ENCODE measurements around the gene COL6A2. TPM values are rescaled to one million over a fixed set of nuclear protein-coding genes. Genes with fewer than 3 reads are reported as not detected.
"Not testable (repeated sequence)": the region's sequence is repeated elsewhere in the genome, so short reads cannot be mapped to it uniquely, and the experiment has no call there.

The COL6A2 gene
- total and polyA plus RNA-seq, 4 donors: 335 to 3,611 (median 1,409) TPM

DNA sequence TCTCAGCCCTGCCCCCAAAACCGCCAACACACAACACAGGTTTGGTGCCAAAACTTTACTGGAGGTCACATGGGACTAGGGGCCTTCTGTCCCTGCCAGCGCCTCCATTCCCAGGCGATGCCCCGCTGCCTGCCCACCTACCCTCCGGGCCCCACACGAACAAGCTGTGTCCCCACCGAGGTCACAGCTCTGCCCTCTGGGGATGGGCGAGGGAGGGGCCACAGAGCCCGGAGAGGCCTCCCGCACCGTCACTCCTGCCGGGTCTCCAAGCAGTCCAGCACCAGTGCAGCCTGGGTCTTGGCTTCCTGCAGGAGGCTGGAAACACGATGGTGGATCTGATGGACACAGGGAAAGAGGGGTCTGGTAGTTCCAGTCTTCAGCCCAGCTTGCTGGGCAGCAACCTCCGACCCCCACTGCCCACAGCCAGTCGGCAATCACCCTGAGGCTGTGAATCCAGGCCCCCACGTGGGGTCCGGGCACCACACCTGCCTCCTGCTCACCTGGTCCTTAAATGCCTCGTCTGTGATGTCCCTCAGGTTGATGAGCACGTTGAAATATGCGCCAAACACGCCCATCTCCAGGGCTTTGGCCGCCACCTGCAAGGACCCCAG, 38.9 kb downstream of the COL6A2 start:
- H3K27ac ChIP-seq (ENCODE audit: low read depth in 1 of 2, low read length in 2 of 2): no peak overlapping the region
- H3K36me3 ChIP-seq (ENCODE audit: control insufficient read depth in 1 of 2, insufficient read depth in 2 of 2, low read length in 1 of 2): no peaks in the 10 kb centered on the region
- no peaks in the 10 kb centered on the region for H3K9me3 ChIP-seq (ENCODE audit: control insufficient read depth, low read length)
- intact Hi-C loops (cut with DNase I): no loop called here
- no peaks in the 10 kb centered on the region for H3K27me3 ChIP-seq (ENCODE audit: control insufficient read depth in 1 of 2, insufficient read depth in 2 of 2, low read length in 1 of 2)
- ATAC-seq (ENCODE audit: low FRiP score): no peak
- H3K4me3 ChIP-seq (ENCODE audit: low read length in 2 of 2): no peak overlapping the region
- no peak for DNase-seq
- no peaks in the 10 kb centered on the region for H3K4me1 ChIP-seq (ENCODE audit: control insufficient read depth in 1 of 2, insufficient read depth in 2 of 2, low read length in 2 of 2)
- WGBS, 2 donors: 65 to 81% methylated on average over 22 of the region's 22 CpGs

GRCh38 chr21:46137908-46138307, 40.0 kb downstream of the COL6A2 start:
- no peaks in the 10 kb centered on the region for H3K27me3 ChIP-seq (ENCODE audit: control insufficient read depth in 1 of 2, insufficient read depth in 2 of 2, low read length in 1 of 2)
- DNase-seq (no peak), ATAC-seq (ENCODE audit: low FRiP score) (no peak)
- H3K4me3 ChIP-seq (ENCODE audit: low read length in 2 of 2): no peak overlapping the region
- no peaks in the 10 kb centered on the region for H3K9me3 ChIP-seq (ENCODE audit: control insufficient read depth, low read length)
- intact Hi-C loops (cut with DNase I): no loop called here
- H3K4me1 ChIP-seq (ENCODE audit: control insufficient read depth in 1 of 2, insufficient read depth in 2 of 2, low read length in 2 of 2): no peaks in the 10 kb centered on the region
- H3K36me3 ChIP-seq (ENCODE audit: control insufficient read depth in 1 of 2, insufficient read depth in 2 of 2, low read length in 1 of 2): no peaks in the 10 kb centered on the region
- WGBS, 2 donors: 80 to 88% methylated on average over 7 of the region's 7 CpGs
- no peak overlapping the region for H3K27ac ChIP-seq (ENCODE audit: low read depth in 1 of 2, low read length in 2 of 2)

GRCh38 chr21:46138383-46138970, 40.6 kb downstream of the COL6A2 start:
- intact Hi-C loops (cut with DNase I): no loop called here
- Histone ChIP-seq H3K4me1 (ENCODE audit: control insufficient read depth in 1 of 2, insufficient read depth in 2 of 2, low read length in 2 of 2) (no peaks in the 10 kb centered on the region), H3K9me3 (ENCODE audit: control insufficient read depth, low read length) (no peaks in the 10 kb centered on the region), H3K4me3 (ENCODE audit: low read length in 2 of 2) (no peak overlapping the region), H3K27me3 (ENCODE audit: control insufficient read depth in 1 of 2, insufficient read depth in 2 of 2, low read length in 1 of 2) (no peaks in the 10 kb centered on the region), H3K27ac (ENCODE audit: low read depth in 1 of 2, low read length in 2 of 2) (no peak overlapping the region), H3K36me3 (ENCODE audit: control insufficient read depth in 1 of 2, insufficient read depth in 2 of 2, low read length in 1 of 2) (no peaks in the 10 kb centered on the region)
- 89 to 92% methylated on average over 28 of the region's 28 CpGs for WGBS, 2 donors
- no peak for DNase-seq
- ATAC-seq (ENCODE audit: low FRiP score): no peak

GRCh38 chr21:46139686-46140085, 41.8 kb downstream of the COL6A2 start:
- no peaks in the 10 kb centered on the region for H3K9me3 ChIP-seq (ENCODE audit: control insufficient read depth, low read length)
- intact Hi-C loops (cut with DNase I): no loop called here
- ATAC-seq (ENCODE audit: low FRiP score): no peak

GRCh38 chr21:46140352-46141003, 42.6 kb downstream of the COL6A2 start:
- H3K9me3 ChIP-seq (ENCODE audit: control insufficient read depth, low read length); H3K36me3 ChIP-seq (ENCODE audit: control insufficient read depth in 1 of 2, insufficient read depth in 2 of 2, low read length in 1 of 2); H3K27ac ChIP-seq (ENCODE audit: low read depth in 1 of 2, low read length in 2 of 2); intact Hi-C loops (cut with DNase I); H3K4me3 ChIP-seq (ENCODE audit: low read length in 2 of 2); ATAC-seq (ENCODE audit: low FRiP score); DNase-seq; H3K27me3 ChIP-seq (ENCODE audit: control insufficient read depth in 1 of 2, insufficient read depth in 2 of 2, low read length in 1 of 2); H3K4me1 ChIP-seq (ENCODE audit: control insufficient read depth in 1 of 2, insufficient read depth in 2 of 2, low read length in 2 of 2): not testable (repeated sequence)
- 52 to 58% methylated on average over 29 of the region's 29 CpGs for WGBS, 2 donors

More at GRCh38 chr21:46139686-46140085, 41.8 kb downstream of the COL6A2 start:
- Histone ChIP-seq H3K27ac (ENCODE audit: low read depth in 1 of 2, low read length in 2 of 2) (no peak overlapping the region), H3K36me3 (ENCODE audit: control insufficient read depth in 1 of 2, insufficient read depth in 2 of 2, low read length in 1 of 2) (no peaks in the 10 kb centered on the region), H3K4me1 (ENCODE audit: control insufficient read depth in 1 of 2, insufficient read depth in 2 of 2, low read length in 2 of 2) (no peaks in the 10 kb centered on the region), H3K4me3 (ENCODE audit: low read length in 2 of 2) (no peak overlapping the region), H3K27me3 (ENCODE audit: control insufficient read depth in 1 of 2, insufficient read depth in 2 of 2, low read length in 1 of 2) (no peaks in the 10 kb centered on the region)
- 93 to 94% methylated on average over 15 of the region's 15 CpGs for WGBS, 2 donors
- DNase-seq: no peak

DNA sequence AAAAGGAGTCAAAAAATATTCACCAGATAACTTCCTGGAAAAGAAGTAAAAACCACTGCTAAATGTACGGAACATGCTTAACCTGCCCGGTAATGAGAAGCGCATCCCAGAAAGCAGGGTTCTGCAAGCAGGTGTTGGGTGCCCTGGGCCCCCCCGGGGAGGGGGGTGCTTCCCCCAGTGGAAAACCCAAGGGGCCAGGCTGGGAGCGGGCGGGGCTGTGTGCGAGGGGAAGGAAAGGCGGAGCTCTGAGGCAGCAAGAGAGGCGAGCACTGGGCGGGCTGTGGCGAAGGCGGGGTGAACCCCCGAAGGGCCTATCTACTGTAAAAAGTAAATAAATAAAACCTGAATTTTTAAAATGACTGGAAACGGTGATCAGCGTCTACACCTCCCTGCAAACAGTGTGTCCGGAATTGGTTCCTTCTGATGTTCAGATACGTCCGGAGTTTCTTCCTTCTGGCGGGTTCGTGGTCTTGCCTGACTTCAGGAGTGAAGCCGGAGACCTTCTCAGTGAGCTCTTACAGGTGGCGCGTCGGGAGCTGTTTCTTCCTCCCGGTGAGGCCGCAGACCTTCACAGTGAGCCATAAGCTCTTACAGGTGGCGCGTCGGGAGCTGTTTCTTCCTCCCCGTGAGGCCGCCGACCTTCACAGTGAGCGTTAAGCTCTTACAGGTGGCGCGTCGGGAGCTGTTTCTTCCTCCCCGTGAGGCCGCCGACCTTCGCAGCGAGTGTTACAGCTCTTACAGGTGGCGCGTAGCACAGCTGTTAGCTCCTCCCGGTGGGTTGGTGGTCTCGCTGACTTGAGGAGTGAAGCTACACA, 44.1 kb downstream of the COL6A2 start:
- H3K9me3 ChIP-seq (ENCODE audit: control insufficient read depth, low read length): no peaks in the 10 kb centered on the region
- DNase-seq (peak in 1 of 2 donors; percentile 77), ATAC-seq (ENCODE audit: low FRiP score) (no peak)
- intact Hi-C loops (cut with DNase I): no loop called here
- no peak overlapping the region for H3K4me3 ChIP-seq (ENCODE audit: low read length in 2 of 2)
- no peak overlapping the region for H3K27ac ChIP-seq (ENCODE audit: low read depth in 1 of 2, low read length in 2 of 2)
- H3K27me3 ChIP-seq (ENCODE audit: control insufficient read depth in 1 of 2, insufficient read depth in 2 of 2, low read length in 1 of 2): no peaks in the 10 kb centered on the region
- H3K4me1 ChIP-seq (ENCODE audit: control insufficient read depth in 1 of 2, insufficient read depth in 2 of 2, low read length in 2 of 2): no peaks in the 10 kb centered on the region
- no peaks in the 10 kb centered on the region for H3K36me3 ChIP-seq (ENCODE audit: control insufficient read depth in 1 of 2, insufficient read depth in 2 of 2, low read length in 1 of 2)
- 93% methylated on average over 45 of the region's 45 CpGs for WGBS, 2 donors

GRCh38 chr21:46142582-46143473, 44.9 kb downstream of the COL6A2 start:
- intact Hi-C loops (cut with DNase I): no loop called here
- Histone ChIP-seq H3K27ac (ENCODE audit: low read depth in 1 of 2, low read length in 2 of 2) (no peak overlapping the region), H3K4me3 (ENCODE audit: low read length in 2 of 2) (no peak overlapping the region), H3K4me1 (ENCODE audit: control insufficient read depth in 1 of 2, insufficient read depth in 2 of 2, low read length in 2 of 2) (no peaks in the 10 kb centered on the region), H3K27me3 (ENCODE audit: control insufficient read depth in 1 of 2, insufficient read depth in 2 of 2, low read length in 1 of 2) (no peaks in the 10 kb centered on the region), H3K36me3 (ENCODE audit: control insufficient read depth in 1 of 2, insufficient read depth in 2 of 2, low read length in 1 of 2) (no peaks in the 10 kb centered on the region), H3K9me3 (ENCODE audit: control insufficient read depth, low read length) (no peaks in the 10 kb centered on the region)
- 81 to 82% methylated on average over 21 of the region's 21 CpGs for WGBS, 2 donors
- DNase-seq (peak; percentile 29 to 57), ATAC-seq (ENCODE audit: low FRiP score) (no peak)

- no peak overlapping the region for H3K27ac ChIP-seq (ENCODE audit: low read depth in 1 of 2, low read length in 2 of 2)
- intact Hi-C loops (cut with DNase I): no loop called here
- no peaks in the 10 kb centered on the region for H3K9me3 ChIP-seq (ENCODE audit: control insufficient read depth, low read length)
- DNase-seq (no peak), ATAC-seq (ENCODE audit: low FRiP score) (no peak)
- no peaks in the 10 kb centered on the region for H3K4me1 ChIP-seq (ENCODE audit: control insufficient read depth in 1 of 2, insufficient read depth in 2 of 2, low read length in 2 of 2)
- WGBS, 2 donors: 66 to 67% methylated on average over 3 to 4 of the region's 4 CpGs
- no peaks in the 10 kb centered on the region for H3K27me3 ChIP-seq (ENCODE audit: control insufficient read depth in 1 of 2, insufficient read depth in 2 of 2, low read length in 1 of 2)
- H3K4me3 ChIP-seq (ENCODE audit: low read length in 2 of 2): no peak overlapping the region
- H3K36me3 ChIP-seq (ENCODE audit: control insufficient read depth in 1 of 2, insufficient read depth in 2 of 2, low read length in 1 of 2): no peaks in the 10 kb centered on the region
Measured at GRCh38 chr21:46144464-46145070, 46.7 kb downstream of the COL6A2 start.
